GM13977 (cell line): ENCODE measurements around the gene POLR2E.
A peak's percentile ranks its signal among the peaks of the same experiment; 100 is the strongest.

ENCODE experiments used
- DNase-seq: peaks from one replicate; pipeline ENCODE4 v3.0.0; 2012; ENCODE audit warnings: low spot score
- in situ Hi-C: fragments of 300-500 bp; cut with MboI; formaldehyde crosslinking; loops from one replicate; pipeline ENCODE4 v1.12.0; 2022; ENCODE audit warnings: low sequenced_read_pairs, low pct_unique_long_range_greater_than_20kb, mixed read lengths, inconsistent platforms; ENCODE audit not compliant: unreplicated experiment
- TF ChIP-seq, protein P1 (sequence below): IDR thresholded peaks from 2 replicates; pipeline ENCODE4 v1.5.1; 2012; ENCODE audit warnings: mild to moderate bottlenecking, control low read depth; ENCODE audit not compliant: insufficient read depth; ENCODE audit errors: extremely low read depth, missing control alignments

POLR2E gene

DNA sequence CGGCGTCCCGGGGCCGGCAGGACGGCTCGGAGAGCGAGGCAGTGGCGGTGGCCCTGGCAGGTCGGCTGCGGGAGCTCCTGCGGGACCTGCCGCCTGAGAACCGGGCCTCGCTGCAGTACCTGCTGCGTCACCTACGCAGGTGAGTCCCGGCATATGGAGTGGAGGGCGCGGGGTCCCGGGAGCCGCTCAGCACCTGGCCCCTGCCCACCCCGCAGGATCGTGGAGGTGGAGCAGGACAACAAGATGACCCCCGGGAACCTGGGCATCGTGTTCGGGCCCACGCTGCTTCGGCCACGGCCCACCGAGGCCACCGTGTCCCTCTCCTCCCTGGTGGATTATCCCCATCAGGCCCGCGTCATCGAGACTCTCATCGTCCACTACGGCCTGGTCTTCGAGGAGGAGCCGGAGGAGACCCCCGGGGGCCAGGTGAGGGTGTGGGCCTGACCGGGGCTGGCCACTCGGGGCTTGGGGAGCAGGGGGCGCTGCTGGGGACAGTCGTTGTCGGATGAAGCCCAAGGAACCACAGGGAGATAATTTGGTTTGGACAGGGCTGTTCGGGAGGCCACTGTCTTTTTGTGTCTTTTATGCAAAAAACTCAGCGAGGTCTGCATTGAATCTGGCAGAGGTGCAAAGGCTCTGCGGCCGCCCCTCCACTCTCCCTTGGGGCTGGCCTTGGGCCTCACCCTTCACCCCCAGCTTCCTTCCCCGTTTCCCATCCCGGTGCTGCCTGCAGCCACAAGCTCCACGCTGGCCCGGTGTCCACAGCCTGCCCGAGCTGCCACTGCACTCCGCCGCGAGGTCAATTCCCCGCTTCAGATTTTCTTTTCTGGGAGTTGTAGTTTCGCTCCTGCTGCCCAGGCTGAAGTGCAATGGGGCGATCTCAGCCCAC, 12.0 kb downstream of the POLR2E start:
- TF ChIP-seq, protein P1, sequence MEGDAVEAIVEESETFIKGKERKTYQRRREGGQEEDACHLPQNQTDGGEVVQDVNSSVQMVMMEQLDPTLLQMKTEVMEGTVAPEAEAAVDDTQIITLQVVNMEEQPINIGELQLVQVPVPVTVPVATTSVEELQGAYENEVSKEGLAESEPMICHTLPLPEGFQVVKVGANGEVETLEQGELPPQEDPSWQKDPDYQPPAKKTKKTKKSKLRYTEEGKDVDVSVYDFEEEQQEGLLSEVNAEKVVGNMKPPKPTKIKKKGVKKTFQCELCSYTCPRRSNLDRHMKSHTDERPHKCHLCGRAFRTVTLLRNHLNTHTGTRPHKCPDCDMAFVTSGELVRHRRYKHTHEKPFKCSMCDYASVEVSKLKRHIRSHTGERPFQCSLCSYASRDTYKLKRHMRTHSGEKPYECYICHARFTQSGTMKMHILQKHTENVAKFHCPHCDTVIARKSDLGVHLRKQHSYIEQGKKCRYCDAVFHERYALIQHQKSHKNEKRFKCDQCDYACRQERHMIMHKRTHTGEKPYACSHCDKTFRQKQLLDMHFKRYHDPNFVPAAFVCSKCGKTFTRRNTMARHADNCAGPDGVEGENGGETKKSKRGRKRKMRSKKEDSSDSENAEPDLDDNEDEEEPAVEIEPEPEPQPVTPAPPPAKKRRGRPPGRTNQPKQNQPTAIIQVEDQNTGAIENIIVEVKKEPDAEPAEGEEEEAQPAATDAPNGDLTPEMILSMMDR: no peak
- in situ Hi-C loops: no loop called here
- DNase-seq: no peak

DNA sequence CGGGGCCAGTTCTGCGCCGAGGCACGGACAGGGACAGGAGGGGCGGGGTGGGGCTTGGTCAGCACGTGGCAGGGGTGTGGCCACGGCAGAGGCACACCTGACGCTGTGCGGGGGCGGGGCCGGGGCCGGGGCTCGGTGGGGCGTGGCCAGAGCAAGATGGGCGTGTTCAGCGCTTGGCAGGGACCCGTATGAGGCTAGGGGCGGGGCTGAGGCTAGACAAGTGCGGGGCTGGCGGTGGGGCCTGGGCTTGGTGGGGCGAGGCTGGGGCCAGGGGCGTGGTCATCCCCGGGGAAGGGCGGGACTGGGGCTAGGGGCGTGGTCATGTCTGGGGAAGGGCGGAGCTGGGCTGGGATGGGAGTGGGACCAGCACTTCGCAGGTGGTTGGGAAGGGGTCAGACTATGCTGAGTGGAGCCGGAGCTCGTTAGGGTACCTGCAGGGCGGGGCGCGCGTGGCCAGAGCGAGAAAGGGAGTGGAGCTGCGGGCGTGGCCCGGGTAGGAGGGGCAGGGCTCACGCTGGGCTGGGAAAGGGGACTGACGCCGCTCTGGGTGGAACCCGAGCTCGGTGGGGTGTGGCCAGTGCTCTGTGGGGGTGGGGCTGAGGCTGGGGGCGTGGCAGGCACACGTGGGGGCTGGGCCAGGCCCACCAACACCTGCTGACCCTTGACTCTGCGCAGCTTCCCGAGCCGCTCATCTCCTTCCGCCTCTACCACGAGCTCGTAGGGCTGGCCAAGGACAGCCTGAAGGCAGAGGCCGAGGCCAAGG, 12.8 kb downstream of the POLR2E start:
- in situ Hi-C loops: no loop called here
- TF ChIP-seq, protein P1: no peak
- DNase-seq: peak; percentile 79

DNA sequence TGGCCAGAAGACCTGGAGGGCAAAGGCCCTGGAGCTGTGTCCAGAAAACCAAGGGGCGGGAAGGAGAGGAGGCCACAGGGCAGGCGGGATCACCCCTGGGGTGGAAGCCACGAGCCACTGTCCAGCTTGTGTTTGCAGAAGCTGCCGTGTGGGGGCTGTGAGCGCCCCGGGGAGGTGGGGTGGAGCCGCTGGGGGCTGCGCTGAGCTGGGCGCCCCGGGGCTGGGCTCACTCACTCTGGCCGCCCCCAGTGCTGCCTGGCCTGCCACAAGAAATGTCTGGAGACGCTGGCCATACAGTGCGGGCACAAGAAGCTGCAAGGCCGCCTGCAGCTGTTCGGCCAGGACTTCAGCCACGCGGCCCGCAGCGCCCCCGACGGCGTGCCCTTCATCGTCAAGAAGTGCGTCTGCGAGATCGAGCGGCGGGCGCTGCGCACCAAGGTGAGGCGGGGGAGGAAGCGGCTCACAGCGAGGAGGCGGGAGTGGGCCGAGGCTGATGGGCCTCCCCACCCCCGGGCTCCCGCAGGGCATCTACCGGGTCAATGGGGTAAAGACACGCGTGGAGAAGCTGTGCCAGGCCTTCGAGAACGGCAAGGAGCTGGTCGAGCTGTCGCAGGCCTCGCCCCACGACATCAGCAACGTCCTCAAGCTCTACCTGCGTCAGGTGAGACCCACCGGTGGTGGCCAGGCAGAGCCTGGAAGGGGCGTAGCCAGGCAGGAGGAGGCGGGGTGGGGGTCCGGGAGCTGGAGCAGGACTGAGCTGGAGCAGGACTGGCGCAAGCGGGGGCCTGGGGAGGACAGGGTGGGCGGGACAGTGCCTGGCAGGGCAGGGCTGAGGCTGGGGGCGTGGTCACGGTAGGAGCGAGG, 13.6 kb downstream of the POLR2E start:
- DNase-seq: no peak
- in situ Hi-C loops: no loop called here
- TF ChIP-seq, protein P1: no peak

DNA sequence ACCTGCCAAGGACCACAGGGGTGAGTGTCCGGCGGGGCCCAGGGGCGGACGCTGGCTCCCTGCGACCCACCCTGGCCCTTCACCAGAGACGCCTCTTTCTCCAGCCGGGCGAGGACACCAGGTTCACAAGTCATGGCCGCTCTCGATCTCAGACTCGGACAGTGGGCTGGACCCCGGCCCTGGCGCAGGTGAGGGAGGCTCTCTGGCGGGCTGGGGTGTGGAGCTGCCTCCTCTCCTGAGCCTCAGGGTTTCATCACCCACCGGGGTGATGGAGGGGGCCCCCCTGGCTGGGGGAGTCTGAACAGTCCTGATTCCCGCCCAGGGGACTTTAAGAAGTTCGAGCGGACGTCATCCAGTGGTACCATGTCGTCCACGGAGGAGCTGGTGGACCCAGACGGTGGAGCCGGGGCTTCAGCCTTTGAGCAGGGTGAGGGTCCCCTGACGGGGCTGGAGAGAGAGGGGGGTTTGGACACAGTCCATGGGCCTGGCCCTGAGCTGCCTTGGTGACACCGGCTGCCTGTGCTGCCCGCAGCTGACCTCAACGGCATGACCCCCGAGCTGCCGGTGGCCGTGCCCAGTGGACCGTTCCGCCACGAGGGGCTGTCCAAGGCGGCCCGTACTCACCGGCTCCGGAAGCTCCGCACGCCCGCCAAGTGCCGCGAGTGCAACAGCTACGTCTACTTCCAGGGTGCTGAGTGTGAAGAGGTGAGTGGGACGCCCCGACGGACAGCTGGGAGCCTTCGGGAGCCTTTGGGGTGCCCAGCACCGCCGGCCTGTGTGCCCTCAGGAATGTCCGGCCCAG, 14.6 kb downstream of the POLR2E start:
- in situ Hi-C loops: no loop called here

DNA sequence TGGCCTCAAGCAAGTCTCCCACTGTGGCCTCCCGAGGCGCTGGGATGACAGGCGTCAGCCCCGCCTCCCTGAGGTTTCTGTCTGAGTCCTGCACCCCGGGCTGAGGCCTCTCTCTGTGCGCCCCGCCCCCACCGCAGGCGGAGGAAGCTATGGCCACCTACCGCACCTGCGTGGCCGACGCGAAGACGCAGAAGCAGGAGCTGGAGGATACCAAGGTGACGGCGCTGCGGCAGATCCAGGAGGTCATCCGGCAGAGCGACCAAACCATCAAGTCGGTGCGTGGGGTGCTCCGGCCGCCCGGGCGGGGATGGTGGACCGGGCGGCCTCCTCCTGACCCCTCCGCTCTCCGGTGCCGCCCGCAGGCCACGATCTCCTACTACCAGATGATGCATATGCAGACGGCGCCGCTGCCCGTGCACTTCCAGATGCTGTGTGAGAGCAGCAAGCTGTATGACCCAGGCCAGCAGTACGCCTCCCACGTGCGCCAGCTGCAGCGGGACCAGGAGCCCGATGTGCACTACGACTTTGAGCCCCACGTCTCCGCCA, 15.5 kb downstream of the POLR2E start:
- no peak for DNase-seq
- in situ Hi-C loops: no loop called here
- TF ChIP-seq, protein P1: no peak

More for the DNA sequence above, 14.6 kb downstream of the POLR2E start:
- DNase-seq: no peak
- TF ChIP-seq, protein P1: no peak
